T1000 (cell line): ENCODE measurements around the gene PLCL2.
"Not testable (repeated sequence)": the region's sequence is repeated elsewhere in the genome, so short reads cannot be mapped to it uniquely, and the experiment has no call there.

Experiments
- DNase-seq: peaks from one replicate; lab custom pipeline; 2025; ENCODE audit warnings: mixed read lengths; lab: John Stamatoyannopoulos, UW

Gene PLCL2

DNA sequence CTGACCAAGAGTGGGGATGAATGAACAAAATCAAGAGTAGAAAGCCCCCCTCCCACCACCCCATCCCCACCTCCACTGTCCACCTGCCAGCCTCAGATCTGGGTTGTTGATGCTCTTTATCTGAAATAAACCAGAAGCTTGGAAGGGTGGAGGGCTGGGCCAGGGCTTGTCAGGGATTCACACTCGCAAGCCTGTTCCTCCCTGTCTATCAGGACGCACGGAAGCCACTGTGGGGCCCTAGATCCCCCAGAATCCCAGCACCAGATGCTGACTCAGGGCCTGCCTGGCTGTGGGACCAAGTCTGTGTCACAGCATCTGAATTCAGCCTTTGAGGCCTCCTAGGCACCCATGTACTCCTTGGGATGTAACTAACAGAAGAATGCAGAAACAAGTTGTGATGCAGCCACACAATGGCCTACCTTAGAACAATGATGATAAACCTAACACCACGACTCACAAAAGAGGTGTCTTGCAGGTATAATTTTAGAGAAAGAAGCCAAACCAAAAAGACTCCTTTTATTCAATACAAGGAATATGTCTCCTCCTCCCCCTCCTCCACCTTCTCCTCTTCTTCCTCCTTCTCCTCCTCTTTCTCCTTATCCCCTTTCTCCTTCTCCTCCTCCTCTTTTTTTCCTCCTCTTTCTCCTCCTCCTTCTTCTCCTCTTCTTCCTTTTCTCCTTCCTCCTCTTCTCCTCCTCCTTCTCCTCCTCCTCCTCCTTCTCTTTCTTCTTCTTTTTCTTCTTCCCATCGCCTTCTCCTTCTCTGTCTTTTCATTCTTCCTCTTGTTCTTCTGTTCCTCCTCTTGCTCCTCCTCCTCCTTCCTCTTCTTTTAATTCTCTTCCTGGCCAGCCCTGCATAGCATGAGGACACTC, 234.7 kb downstream of the PLCL2 start:
- no peak for DNase-seq

DNA sequence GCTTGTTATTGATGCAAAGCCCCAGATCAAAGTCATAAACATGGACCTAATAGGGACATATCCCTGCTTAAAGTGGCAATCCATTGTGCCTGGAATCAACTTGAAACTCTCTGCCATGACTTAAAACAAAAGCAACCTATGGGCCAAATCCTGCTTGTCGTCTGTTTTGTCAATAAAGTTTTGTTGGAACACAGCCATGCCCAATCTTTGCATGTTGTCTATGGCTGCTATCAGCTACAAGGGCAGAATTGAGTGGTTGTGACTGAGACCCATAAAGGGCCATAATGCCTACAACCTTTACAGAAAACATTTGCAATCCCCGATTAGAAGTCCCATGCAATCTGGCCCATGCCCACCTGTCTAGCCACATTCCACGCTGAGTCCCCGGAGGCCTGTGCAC, 235.4 kb downstream of the PLCL2 start:
- DNase-seq: no peak

DNA sequence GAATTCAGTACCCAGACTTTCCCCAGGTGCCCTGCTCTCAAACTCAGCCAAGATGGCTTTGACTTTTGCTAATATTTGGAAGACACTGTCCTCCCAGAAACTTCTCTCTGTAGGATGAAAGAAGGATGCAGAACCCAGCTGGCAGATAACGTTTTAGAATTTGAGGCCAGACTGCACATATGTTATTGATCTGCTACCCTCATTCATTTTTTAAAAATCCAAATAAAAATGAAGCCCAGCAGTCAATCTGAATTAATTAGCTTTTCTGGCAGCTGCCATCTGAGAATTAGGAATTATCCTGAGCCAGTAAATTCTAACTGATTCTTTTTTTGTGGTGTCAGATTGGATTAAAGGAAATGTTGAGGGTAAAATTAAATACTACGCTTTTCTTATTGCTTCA, 236.6 kb downstream of the PLCL2 start:
- no peak for DNase-seq

DNA sequence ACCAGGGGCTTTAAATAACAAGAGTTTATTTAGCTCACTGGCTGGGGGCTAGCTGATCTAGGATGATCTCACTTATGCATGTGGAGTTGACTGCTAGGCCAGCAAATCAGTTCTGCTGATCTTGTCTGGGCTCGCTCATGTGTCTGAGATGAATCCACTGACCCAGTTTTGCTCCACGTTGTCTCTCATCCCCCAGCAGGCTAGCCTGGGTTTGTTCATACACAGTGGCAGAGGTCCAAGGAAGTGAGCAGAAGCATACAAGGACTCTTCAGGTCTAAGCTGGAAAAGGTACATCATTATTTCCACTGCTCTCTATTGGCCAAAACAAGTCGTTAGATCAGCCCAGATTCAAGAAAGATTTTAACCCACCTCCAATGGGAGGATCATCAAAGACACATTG, 238.0 kb downstream of the PLCL2 start:
- DNase-seq: no peak

DNA sequence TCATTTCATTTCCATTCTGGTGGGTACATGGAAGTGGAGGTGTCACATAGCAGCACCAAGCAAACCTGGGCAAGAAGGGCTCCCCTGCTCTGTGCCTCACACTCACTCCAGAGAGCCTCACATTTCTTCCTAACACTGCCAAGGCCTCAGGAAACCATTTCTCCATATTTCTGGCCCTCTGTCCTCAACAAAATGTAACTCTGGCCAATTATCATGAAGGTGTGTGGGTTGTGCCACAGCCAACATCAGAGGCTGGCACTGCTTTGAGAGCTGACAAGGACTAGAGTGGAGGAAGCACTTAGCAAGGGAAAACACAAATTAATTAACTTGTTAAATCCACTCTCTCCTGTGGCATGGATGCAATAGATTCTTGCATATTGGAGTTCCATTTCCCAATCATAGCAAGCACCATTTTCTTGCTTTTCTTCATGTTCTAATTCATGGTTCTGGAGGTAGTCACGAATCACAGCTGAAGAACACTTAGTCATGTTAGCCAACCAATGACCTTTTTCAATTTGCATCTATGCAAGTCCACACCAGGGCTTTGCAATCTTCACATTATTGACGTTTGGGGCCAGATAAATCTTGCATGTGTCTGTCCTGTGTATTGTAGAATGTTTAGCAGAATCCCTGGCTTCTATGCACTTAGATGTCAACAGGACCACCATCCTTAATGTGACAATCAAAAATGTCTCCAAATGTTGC, 241.1 kb downstream of the PLCL2 start:
- no peak for DNase-seq

DNA sequence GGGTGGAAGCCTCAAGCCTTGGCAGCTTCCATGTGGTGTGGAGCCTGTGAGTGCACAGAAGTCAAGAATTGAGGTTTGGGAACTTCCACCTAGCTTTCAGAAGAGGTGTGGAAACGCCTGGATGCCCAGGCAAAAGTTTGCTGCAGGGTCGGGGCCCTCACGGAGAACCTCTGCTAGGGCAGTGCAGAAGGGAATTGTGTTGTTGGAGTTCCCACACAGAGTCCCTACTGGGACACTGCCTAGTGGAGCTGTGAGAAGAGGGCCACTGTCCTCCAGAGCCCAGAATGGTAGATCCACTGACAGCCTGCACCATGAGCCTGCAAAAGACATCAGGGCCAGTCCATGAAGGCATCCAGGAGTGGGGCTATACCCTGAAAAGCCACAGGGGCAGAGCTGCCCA, 243.9 kb downstream of the PLCL2 start:
- not testable (repeated sequence) for DNase-seq

DNA sequence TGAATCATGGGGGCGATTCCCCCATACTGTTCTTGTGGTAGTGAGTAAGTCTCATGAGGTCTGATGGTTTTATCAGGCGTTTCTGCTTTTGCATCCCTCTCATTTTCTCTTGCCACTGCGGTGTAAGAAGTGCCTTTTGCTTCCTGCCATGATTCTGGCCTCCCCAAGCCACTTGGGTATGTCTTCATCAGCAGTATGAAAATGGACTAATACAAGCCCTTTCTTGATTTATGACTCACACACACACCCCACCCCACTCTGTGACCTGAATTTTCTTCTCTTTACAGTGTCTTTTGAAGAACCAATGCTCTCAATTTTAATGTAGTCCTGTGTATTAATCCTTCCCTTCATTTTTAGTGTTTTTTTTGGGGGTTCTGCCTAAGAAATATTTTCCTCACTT, 244.8 kb downstream of the PLCL2 start:
- no peak for DNase-seq

DNA sequence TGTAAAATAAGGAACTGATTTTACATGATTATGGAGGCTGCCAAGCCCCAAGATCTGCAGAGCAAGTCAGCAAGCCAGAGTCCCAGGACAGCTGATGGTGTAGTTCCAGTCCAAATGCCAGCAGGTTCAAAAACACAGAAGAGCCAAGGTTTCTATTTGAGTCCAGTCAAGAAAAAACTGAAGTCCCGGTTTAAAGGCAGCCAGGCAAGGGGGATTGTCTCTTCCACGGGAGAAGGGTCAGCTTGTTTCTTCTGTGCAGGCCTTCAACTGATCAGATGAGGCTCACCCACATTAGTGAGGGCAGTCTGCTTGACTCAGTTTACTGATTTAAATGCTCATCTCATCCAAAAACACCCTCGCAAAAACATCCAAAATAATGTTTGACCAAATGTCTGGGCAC, 246.2 kb downstream of the PLCL2 start:
- DNase-seq: no peak

DNA sequence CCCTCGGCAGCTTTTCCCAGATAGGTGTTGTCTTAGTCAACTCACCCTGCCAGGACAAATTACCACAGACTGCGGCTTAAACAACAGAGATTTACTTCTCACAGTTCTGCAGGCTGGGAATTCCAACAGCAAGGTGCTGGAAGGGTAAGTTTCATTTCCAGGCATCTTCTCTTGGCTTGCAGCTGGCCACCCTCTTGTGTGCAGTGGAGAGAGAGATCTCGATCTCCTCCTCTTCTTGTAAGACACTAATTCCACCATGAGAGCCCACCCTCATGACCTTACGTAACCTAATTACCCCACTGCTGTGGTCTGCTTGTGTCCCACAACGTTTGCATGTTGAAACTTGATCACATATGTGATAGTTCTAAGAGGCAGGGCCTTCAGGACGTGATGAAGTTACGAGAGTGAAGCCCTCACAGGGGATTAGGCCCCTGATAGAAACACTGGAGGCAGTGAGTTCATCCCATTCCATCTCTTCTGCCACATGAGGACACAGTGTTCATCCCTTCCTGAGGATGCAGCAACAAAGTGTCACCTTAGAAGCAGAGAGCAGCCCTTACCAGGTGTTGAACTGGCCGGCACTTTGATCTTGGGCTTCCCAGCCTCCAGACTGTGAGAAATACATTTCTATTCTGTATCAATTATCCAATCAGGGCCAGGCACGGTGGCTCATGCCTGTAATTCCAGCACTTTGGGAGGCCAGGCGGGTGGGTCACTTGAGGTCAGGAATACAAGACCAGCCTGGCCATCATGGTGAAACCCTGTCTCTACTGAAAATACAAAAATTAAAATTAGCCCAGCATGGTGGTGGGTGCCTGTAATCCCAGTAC, 247.7 kb downstream of the PLCL2 start:
- no peak for DNase-seq

DNA sequence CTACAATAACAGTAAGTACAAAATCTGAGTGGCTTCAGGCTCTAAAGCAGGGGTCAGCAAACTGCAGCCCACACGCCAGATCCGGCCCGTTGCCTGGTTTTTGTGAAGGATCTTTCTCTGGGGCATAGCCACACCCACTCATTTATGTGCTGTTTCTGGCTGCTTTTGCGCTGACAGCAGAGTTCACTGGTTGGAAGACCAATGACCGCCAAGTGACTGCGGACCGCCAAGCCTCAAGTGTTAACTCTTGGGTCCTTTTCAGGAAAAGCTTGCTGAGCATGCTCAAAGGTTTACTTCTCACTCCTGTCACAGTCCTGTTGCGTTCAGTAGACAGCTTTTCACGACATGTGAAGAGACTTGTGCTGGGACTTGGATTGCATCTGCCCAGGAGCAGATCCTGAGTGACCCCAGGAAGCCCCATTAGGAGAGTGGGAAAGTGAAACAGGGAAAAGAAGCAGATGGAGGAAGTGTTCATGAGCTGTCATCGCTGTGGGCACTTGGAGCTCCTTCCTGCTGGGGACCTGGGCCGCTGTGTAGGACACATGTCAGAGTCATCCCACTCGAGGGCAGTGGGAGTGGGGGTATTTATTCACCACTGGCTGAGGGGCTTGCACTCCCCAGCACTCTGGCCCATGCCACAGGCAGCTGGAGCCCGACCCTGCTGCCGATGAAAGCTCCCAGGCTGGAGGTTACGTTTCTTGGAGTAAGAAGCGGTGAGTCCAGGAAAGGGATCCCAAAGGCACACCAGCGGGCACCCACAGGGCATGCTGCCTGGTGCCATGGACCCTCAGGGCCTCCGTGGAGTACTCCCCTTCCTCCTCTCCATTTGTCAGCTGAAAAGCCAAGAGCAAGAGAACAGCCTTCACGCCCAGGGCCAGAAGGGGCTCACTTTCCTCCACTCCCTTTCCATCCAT, 249.1 kb downstream of the PLCL2 start:
- DNase-seq: no peak

DNA sequence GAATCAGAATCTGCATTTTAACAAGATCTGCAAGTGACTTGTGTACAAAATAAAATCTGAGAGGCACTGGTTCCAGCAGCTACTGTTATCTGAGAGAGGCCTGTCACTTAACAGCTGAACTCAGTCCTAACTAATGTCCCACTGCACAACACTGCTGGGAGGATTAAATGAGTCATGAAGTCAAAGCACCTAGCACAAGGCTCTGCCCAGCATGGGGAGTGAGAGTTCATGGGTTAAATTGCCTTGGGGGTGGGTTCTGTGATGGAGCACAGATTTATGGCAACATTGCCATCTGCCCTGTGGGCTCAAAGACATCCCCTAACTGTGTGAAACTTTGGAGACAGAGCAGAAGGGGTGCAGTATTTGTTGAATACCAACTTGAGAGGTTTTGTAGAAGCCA, 250.9 kb downstream of the PLCL2 start:
- DNase-seq: no peak

DNA sequence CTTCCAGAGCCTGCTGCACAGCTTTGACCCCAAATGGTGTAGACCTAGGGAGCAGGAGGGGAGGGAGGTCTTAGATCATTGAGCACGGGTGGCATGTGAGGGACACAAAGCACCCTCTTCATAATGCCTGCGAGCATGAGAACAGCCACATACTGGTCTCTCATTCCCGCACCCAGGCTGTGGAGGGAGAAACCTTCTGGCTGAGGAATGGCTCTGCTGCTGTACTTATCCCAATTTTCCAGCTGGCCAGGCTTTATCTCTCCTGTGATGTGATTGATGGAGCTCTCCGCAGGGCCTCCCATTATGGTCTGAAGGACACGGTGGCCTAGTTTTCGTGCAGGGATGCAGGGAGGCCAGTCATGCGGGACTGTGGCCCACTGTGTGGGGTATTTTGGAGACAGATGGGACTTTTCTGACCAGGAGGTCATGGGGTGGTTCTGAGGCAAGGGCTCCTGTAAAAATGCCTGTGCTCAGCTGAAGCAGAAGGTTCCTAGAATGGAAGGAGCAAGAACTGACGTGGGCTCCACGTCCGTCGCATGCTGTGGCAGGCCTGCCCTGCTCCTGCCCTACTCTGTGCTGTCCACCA, 251.5 kb downstream of the PLCL2 start:
- DNase-seq: no peak

DNA sequence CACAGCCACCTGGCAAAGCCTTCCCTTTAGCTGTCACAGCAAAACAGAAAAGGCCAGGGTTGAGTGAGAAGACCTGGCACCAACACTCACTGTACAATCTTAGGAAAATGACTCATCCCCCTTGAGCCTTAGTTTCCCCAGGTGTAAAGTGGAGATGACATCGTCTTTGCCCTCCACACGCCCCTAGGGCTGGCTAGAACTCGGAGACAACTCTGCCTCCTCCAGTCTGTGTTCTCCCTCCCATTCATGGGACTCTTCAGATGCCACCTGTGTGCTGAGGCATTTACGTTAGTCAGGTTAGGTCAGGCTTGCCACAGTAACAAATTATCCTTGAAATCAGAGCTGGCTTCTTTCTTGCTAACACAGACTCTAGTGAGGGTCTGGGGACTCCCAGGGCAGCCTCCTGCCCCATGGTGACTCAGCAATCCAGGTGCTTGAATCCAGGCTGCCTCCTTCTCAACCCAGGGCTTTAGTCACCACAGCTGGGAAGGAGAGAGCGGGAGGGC, 252.6 kb downstream of the PLCL2 start:
- no peak for DNase-seq

DNA sequence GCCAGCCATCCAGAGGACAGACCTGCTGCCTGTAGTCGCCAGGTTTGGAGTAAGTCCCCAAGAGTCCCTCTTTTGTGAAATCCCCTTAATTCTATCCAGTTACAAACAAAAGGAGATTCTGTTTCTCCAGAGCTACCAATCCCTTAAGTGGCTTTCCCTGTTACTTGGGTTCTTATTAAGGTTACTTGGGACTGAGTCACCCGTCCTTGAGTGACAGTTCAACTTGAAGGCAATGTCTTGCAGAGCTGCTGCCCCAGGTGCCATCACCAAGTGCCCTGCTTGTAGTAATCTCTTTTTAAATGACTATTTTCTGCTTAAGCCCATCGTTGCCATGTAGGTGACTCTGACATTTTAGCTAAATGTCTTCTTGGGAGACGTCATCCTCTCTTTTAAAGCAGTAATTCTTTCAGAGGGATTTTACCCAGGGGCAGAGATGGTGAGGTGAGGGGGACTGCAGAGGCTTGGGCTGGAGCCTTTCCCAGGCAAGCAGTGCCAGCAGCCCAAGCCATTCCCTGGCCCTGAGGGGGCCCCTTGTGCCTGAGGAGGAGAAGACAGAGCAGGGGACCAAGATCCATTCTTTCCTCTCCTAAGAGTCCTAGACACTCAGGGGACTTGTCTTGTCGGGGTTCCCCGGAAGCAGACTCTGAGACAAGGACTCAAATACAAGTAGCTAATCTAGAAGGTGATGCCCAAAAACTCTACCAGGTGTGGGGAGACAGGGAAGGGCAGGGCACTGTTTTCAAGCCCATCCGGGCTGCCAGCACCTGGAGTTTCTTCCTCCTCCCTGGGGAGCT, 253.7 kb downstream of the PLCL2 start:
- no peak for DNase-seq
